Right lobe of liver (tissue), 4 donors: ENCODE data around the gene VAC14.

Source experiments
- POLR2A ChIP-seq: fragments of 450-650 bp; IDR thresholded peaks from one replicate; pipeline ENCODE4 v1.6.1; 2017; ENCODE audit warnings: antibody characterized with exemption, mild to moderate bottlenecking
- TF ChIP-seq, protein P1 (sequence below), 4 donors: fragments of 200-600 bp in 3 of 4; fragments of 450-650 bp in 1 of 4; IDR thresholded peaks; one replicate each; pipeline versions ENCODE4 v1.5.1 to v1.8.0; 2016 to 2022; ENCODE audit warnings: antibody characterized with exemption in 4 of 4, mild to moderate bottlenecking in 2 of 4
- donor health status: DM: no; HTN: no; CAD: no.
- donor health status: DM: no; HTN: no; CAD: no.
- donor health status: DM: no; HTN: yes; CAD: no.

DNA sequence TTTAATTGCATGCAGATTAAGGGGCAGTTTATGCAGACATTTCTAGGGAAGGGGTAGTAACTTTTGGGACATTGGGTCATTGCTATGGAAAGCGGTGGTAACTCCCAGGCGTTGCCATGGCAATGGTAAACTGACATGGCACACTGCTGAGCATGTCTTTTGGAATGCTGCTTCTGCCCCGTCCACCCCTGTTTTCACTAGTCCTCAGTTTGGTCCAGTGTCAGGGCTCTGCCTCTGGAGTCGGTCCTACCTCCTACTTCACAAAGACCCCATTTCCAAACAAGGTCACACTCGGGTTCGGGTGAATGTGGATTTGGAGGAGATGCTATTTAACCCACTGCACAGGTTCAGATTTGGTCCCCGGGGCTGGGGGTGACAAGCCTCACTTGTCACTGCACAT is 151.7 kb downstream of the VAC14 start:
- TF ChIP-seq, protein P1, sequence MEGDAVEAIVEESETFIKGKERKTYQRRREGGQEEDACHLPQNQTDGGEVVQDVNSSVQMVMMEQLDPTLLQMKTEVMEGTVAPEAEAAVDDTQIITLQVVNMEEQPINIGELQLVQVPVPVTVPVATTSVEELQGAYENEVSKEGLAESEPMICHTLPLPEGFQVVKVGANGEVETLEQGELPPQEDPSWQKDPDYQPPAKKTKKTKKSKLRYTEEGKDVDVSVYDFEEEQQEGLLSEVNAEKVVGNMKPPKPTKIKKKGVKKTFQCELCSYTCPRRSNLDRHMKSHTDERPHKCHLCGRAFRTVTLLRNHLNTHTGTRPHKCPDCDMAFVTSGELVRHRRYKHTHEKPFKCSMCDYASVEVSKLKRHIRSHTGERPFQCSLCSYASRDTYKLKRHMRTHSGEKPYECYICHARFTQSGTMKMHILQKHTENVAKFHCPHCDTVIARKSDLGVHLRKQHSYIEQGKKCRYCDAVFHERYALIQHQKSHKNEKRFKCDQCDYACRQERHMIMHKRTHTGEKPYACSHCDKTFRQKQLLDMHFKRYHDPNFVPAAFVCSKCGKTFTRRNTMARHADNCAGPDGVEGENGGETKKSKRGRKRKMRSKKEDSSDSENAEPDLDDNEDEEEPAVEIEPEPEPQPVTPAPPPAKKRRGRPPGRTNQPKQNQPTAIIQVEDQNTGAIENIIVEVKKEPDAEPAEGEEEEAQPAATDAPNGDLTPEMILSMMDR (IDR thresholded peaks at IDR 0.05) = no peak
- TF ChIP-seq POLR2A = no peak
